WTC11 (cell line): ENCODE results near the gene FAM47E. TPM values are rescaled to one million over a fixed set of nuclear protein-coding genes. Genes with fewer than 3 reads are reported as not detected.

Experiments used
- E2F4 ChIP-seq: sonication (generic); formaldehyde crosslinking; IDR thresholded peaks from 2 replicates; pipeline ENCODE4 v1.8.1; 2022; ENCODE audit warnings: low read depth, mild to moderate bottlenecking, moderate library complexity, missing genetic modification reagents, borderline replicate concordance
- EMX1 ChIP-seq: fragments of 250-450 bp; sonication (Bioruptor Pico); IDR thresholded peaks from 2 replicates; pipeline ENCODE4 v1.8.0; 2021; ENCODE audit warnings: mild to moderate bottlenecking
- ESRRA ChIP-seq: sonication (generic); formaldehyde crosslinking; IDR thresholded peaks from 2 replicates; pipeline ENCODE4 v1.8.1; 2022; ENCODE audit warnings: mild to moderate bottlenecking, missing genetic modification reagents, borderline replicate concordance
- ETV6 ChIP-seq: sonication (generic); formaldehyde crosslinking; IDR thresholded peaks from 2 replicates; pipeline ENCODE4 v1.8.1; 2022; ENCODE audit warnings: mild to moderate bottlenecking, missing genetic modification reagents
- FOXP1 ChIP-seq: sonication (generic); formaldehyde crosslinking; IDR thresholded peaks from 2 replicates; pipeline ENCODE4 v1.8.0; 2022; ENCODE audit warnings: missing genetic modification reagents, mild to moderate bottlenecking, moderate library complexity, borderline replicate concordance
- GRHL2 ChIP-seq: fragments of 250-450 bp; sonication (Bioruptor Pico); IDR thresholded peaks from 2 replicates; pipeline ENCODE4 v1.8.0; 2022; ENCODE audit warnings: mild to moderate bottlenecking, moderate library complexity; ENCODE audit not compliant: insufficient replicate concordance, severe bottlenecking
- HMGA2 ChIP-seq: fragments of 250-450 bp; sonication (Bioruptor Pico); IDR thresholded peaks from 2 replicates; pipeline ENCODE4 v1.4.0; 2021; ENCODE audit warnings: mild to moderate bottlenecking, moderate library complexity
- IRF2 ChIP-seq: sonication (generic); formaldehyde crosslinking; IDR thresholded peaks from 2 replicates; pipeline ENCODE4 v1.8.0; 2022; ENCODE audit warnings: low read depth, missing genetic modification reagents, borderline replicate concordance
- KAT7 ChIP-seq: sonication (generic); formaldehyde crosslinking; IDR thresholded peaks from 2 replicates; pipeline ENCODE4 v1.8.1; 2023; ENCODE audit warnings: missing genetic modification reagents, mild to moderate bottlenecking, borderline replicate concordance
- NFATC4 ChIP-seq: fragments of 250-450 bp; sonication (Bioruptor Pico); IDR thresholded peaks from 2 replicates; pipeline ENCODE4 v1.9.0; 2021; ENCODE audit warnings: mild to moderate bottlenecking
- NFE2L1 ChIP-seq: sonication (generic); formaldehyde crosslinking; IDR thresholded peaks from 2 replicates; pipeline ENCODE4 v1.8.1; 2023; ENCODE audit warnings: missing genetic modification reagents
- NR1H2 ChIP-seq: sonication (generic); formaldehyde crosslinking; IDR thresholded peaks from 2 replicates; pipeline ENCODE4 v1.9.0; 2021; ENCODE audit warnings: mild to moderate bottlenecking, moderate library complexity, missing genetic modification reagents
- NR2C2 ChIP-seq: sonication (generic); formaldehyde crosslinking; IDR thresholded peaks from 2 replicates; pipeline ENCODE4 v1.8.0; 2022; ENCODE audit warnings: mild to moderate bottlenecking, missing genetic modification reagents
- PREB ChIP-seq: sonication (generic); formaldehyde crosslinking; IDR thresholded peaks from 2 replicates; pipeline ENCODE4 v1.8.1; 2022; ENCODE audit warnings: mild to moderate bottlenecking, missing genetic modification reagents, moderate library complexity, borderline replicate concordance
- PRRX2 ChIP-seq: fragments of 250-450 bp; sonication (Bioruptor Pico); IDR thresholded peaks from 2 replicates; pipeline ENCODE4 v1.8.0; 2021; ENCODE audit warnings: mild to moderate bottlenecking
- RORB ChIP-seq: fragments of 250-450 bp; sonication (Bioruptor Pico); IDR thresholded peaks from 2 replicates; pipeline ENCODE4 v1.9.0; 2021; ENCODE audit warnings: mild to moderate bottlenecking
- TCF7 ChIP-seq: sonication (generic); formaldehyde crosslinking; IDR thresholded peaks from 2 replicates; pipeline ENCODE4 v1.8.0; 2022; ENCODE audit warnings: mild to moderate bottlenecking, low read depth, missing genetic modification reagents, moderate library complexity
- TEAD1 ChIP-seq: sonication (generic); formaldehyde crosslinking; IDR thresholded peaks from 2 replicates; pipeline ENCODE4 v1.8.0; 2022; ENCODE audit warnings: mild to moderate bottlenecking, missing genetic modification reagents
- ZBTB21 ChIP-seq: sonication (generic); formaldehyde crosslinking; IDR thresholded peaks from 2 replicates; pipeline ENCODE4 v1.8.1; 2023; ENCODE audit warnings: mild to moderate bottlenecking, missing genetic modification reagents, borderline replicate concordance
- ZBTB43 ChIP-seq: sonication (generic); formaldehyde crosslinking; IDR thresholded peaks from 2 replicates; pipeline ENCODE4 v1.8.1; 2023; ENCODE audit warnings: mild to moderate bottlenecking, missing genetic modification reagents
- ZNF512 ChIP-seq: sonication (generic); formaldehyde crosslinking; IDR thresholded peaks from 2 replicates; pipeline ENCODE4 v1.8.1; 2022; ENCODE audit warnings: missing genetic modification reagents, borderline replicate concordance
- total RNA-seq: library from RNA; stranded (reverse); gene quantifications from 3 replicates; pipeline ENCODE4 v1.2.3, GENCODE V29; 2021
- TF ChIP-seq, protein P1 (sequence below): sonication (generic); formaldehyde crosslinking; IDR thresholded peaks from 2 replicates; pipeline ENCODE4 v1.8.0; 2022; ENCODE audit warnings: missing genetic modification reagents
- TF ChIP-seq, protein P2 (sequence below): fragments of 250-450 bp; sonication (Bioruptor Pico); IDR thresholded peaks from 2 replicates; pipeline ENCODE4 v1.9.0; 2021; ENCODE audit warnings: mild to moderate bottlenecking
- TF ChIP-seq, protein P3 (sequence below): fragments of 200-600 bp; IDR thresholded peaks from 2 replicates; pipeline ENCODE4 v1.8.0; 2022; ENCODE audit warnings: antibody characterized with exemption
- TF ChIP-seq, protein P4 (sequence below): fragments of 250-450 bp; sonication (Bioruptor Pico); IDR thresholded peaks from 2 replicates; pipeline ENCODE4 v2.1.2; 2022; ENCODE audit warnings: mild to moderate bottlenecking, moderate library complexity
- TF ChIP-seq, protein P5 (sequence below): sonication (generic); formaldehyde crosslinking; IDR thresholded peaks from 2 replicates; pipeline ENCODE4 v1.8.0; 2022; ENCODE audit warnings: mild to moderate bottlenecking, missing genetic modification reagents

The FAM47E gene
- total RNA-seq, 1 experiment from 2014 or later, result 1.4 TPM

- TF ChIP-seq, protein P1, sequence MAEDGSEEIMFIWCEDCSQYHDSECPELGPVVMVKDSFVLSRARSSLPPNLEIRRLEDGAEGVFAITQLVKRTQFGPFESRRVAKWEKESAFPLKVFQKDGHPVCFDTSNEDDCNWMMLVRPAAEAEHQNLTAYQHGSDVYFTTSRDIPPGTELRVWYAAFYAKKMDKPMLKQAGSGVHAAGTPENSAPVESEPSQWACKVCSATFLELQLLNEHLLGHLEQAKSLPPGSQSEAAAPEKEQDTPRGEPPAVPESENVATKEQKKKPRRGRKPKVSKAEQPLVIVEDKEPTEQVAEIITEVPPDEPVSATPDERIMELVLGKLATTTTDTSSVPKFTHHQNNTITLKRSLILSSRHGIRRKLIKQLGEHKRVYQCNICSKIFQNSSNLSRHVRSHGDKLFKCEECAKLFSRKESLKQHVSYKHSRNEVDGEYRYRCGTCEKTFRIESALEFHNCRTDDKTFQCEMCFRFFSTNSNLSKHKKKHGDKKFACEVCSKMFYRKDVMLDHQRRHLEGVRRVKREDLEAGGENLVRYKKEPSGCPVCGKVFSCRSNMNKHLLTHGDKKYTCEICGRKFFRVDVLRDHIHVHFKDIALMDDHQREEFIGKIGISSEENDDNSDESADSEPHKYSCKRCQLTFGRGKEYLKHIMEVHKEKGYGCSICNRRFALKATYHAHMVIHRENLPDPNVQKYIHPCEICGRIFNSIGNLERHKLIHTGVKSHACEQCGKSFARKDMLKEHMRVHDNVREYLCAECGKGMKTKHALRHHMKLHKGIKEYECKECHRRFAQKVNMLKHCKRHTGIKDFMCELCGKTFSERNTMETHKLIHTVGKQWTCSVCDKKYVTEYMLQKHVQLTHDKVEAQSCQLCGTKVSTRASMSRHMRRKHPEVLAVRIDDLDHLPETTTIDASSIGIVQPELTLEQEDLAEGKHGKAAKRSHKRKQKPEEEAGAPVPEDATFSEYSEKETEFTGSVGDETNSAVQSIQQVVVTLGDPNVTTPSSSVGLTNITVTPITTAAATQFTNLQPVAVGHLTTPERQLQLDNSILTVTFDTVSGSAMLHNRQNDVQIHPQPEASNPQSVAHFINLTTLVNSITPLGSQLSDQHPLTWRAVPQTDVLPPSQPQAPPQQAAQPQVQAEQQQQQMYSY (CRISPR knock-in tag), result peak; percentile 66; the same call in 1 of the 2 replicates
- TF ChIP-seq E2F4 (CRISPR knock-in tag), result no peak
- TF ChIP-seq, protein P2, sequence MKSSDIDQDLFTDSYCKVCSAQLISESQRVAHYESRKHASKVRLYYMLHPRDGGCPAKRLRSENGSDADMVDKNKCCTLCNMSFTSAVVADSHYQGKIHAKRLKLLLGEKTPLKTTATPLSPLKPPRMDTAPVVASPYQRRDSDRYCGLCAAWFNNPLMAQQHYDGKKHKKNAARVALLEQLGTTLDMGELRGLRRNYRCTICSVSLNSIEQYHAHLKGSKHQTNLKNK (CRISPR knock-in tag), result no peak
- peak; percentile 65; the same call in 1 of the 2 replicates for TF ChIP-seq TEAD1
- TF ChIP-seq TCF7 (CRISPR knock-in tag), result peak; percentile 76; the same call in 1 of the 2 replicates
- TF ChIP-seq, protein P3, sequence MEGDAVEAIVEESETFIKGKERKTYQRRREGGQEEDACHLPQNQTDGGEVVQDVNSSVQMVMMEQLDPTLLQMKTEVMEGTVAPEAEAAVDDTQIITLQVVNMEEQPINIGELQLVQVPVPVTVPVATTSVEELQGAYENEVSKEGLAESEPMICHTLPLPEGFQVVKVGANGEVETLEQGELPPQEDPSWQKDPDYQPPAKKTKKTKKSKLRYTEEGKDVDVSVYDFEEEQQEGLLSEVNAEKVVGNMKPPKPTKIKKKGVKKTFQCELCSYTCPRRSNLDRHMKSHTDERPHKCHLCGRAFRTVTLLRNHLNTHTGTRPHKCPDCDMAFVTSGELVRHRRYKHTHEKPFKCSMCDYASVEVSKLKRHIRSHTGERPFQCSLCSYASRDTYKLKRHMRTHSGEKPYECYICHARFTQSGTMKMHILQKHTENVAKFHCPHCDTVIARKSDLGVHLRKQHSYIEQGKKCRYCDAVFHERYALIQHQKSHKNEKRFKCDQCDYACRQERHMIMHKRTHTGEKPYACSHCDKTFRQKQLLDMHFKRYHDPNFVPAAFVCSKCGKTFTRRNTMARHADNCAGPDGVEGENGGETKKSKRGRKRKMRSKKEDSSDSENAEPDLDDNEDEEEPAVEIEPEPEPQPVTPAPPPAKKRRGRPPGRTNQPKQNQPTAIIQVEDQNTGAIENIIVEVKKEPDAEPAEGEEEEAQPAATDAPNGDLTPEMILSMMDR, result no peak
- TF ChIP-seq HMGA2 (CRISPR knock-in tag), result no peak
- TF ChIP-seq, protein P4, sequence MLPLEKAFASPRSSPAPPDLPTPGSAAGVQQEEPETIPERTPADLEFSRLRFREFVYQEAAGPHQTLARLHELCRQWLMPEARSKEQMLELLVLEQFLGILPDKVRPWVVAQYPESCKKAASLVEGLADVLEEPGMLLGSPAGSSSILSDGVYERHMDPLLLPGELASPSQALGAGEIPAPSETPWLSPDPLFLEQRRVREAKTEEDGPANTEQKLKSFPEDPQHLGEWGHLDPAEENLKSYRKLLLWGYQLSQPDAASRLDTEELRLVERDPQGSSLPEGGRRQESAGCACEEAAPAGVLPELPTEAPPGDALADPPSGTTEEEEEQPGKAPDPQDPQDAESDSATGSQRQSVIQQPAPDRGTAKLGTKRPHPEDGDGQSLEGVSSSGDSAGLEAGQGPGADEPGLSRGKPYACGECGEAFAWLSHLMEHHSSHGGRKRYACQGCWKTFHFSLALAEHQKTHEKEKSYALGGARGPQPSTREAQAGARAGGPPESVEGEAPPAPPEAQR (CRISPR knock-in tag), result no peak
- 0 out of 2 replicates have a peak, but pooled peaks have one; percentile 41 for TF ChIP-seq KAT7 (CRISPR knock-in tag)
- peak; percentile 92 for TF ChIP-seq ETV6
- TF ChIP-seq ZNF512 (CRISPR knock-in tag), result no peak
- no peak for TF ChIP-seq NR1H2
- no peak for TF ChIP-seq ZBTB21 (CRISPR knock-in tag)
- peak; percentile 93 for TF ChIP-seq FOXP1
- TF ChIP-seq RORB, result no peak
- TF ChIP-seq PRRX2 (CRISPR knock-in tag), result no peak
- TF ChIP-seq ZBTB43, result no peak
- TF ChIP-seq ESRRA (CRISPR knock-in tag), result peak; percentile 70
- TF ChIP-seq IRF2 (CRISPR knock-in tag), result no peak
- TF ChIP-seq NFE2L1 (CRISPR knock-in tag), result no peak
- TF ChIP-seq PREB (CRISPR knock-in tag), result no peak
- no peak for TF ChIP-seq NFATC4
- TF ChIP-seq GRHL2 (CRISPR knock-in tag), result no peak
- TF ChIP-seq NR2C2, result no peak
- TF ChIP-seq, protein P5, sequence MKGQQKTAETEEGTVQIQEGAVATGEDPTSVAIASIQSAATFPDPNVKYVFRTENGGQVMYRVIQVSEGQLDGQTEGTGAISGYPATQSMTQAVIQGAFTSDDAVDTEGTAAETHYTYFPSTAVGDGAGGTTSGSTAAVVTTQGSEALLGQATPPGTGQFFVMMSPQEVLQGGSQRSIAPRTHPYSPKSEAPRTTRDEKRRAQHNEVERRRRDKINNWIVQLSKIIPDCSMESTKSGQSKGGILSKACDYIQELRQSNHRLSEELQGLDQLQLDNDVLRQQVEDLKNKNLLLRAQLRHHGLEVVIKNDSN (CRISPR knock-in tag), result peak; percentile 43; the same call in 1 of the 2 replicates
- no peak for TF ChIP-seq EMX1 (CRISPR knock-in tag)
Observed at GRCh38 chr4:76213415-76214176, 37.9 kb upstream of the FAM47E start, which contains the start of gene SCARB2 (continued).
